B cell (primary cell): ENCODE data around the gene TMEM203. TPM values are rescaled to one million over a fixed set of nuclear protein-coding genes. Genes with fewer than 3 reads are reported as not detected.

ENCODE experiments used
- ATAC-seq: fragments of 200-7000 bp; cut with Tn5 transposase; one replicate; pipeline ENCODE4 v1.10.0; 2021; ENCODE audit warnings: low read depth, mild to moderate bottlenecking, moderate number of reproducible peaks, moderate library complexity
- CTCF ChIA-PET: fragments of 350-600 bp; sonication (Branson Sonifier 250); formaldehyde crosslinking; loops from one replicate; lab custom pipeline; 2021; ENCODE audit warnings: antibody characterized with exemption, inconsistent platforms; lab: Charles Lee
- POLR2A ChIA-PET: fragments of 350-600 bp; sonication (Branson Sonifier 250); formaldehyde crosslinking; loops from one replicate; lab custom pipeline; 2021; ENCODE audit warnings: antibody characterized with exemption; lab: Charles Lee
- DNase-seq: peaks from one replicate; pipeline ENCODE4 v3.0.0; 2013
- H2AFZ ChIP-seq: 2 replicates; pipeline ENCODE4 v1.6.1; 2012; ENCODE audit warnings: mild to moderate bottlenecking, low read depth, low read length; ENCODE audit not compliant: insufficient read depth, poor library complexity, severe bottlenecking
- H3K27ac ChIP-seq, 2 donors: 1 replicate in 1 of 2; 2 replicates in 1 of 2; pipeline ENCODE4 v1.5.1; 2012 to 2013; ENCODE audit warnings: low read length in 2 of 2, mild to moderate bottlenecking in 2 of 2, moderate library complexity in 1 of 2
- H3K27me3 ChIP-seq, 4 experiments: fragments of 200-600 bp in 1 of 4; sonication (generic) in 1 of 4; replicated peaks in 1 of 4; 1 replicate in 2 of 4; 2 replicates in 2 of 4; pipeline versions ENCODE4 v1.6.1 to v1.7.0; 2013 to 2016; ENCODE audit warnings: low read length in 3 of 4, mild to moderate bottlenecking in 2 of 4, mixed read lengths in 1 of 4, moderate library complexity in 1 of 4; ENCODE audit not compliant: insufficient read depth in 4 of 4, control insufficient read depth in 3 of 4; ENCODE audit errors: control extremely low read depth in 1 of 4
- H3K36me3 ChIP-seq, 2 experiments: replicated peaks in 1 of 2; 1 replicate in 1 of 2; 2 replicates in 1 of 2; pipeline versions ENCODE4 v1.6.1 to v1.7.1; 2013; ENCODE audit warnings: low read length in 1 of 2; ENCODE audit not compliant: insufficient read depth in 2 of 2, control insufficient read depth in 1 of 2; ENCODE audit errors: control extremely low read depth in 1 of 2, extremely low read depth in 1 of 2
- H3K4me1 ChIP-seq, 2 donors: fragments of 200-600 bp in 1 of 2; sonication (generic) in 1 of 2; 1 replicate in 1 of 2; 2 replicates in 1 of 2; pipeline versions ENCODE4 v1.5.1 to v1.6.1; 2013 to 2017; ENCODE audit warnings: low read length in 2 of 2; ENCODE audit not compliant: control insufficient read depth in 2 of 2, insufficient read depth in 2 of 2
- H3K4me2 ChIP-seq: replicated peaks from 2 replicates; pipeline ENCODE3; 2012; ENCODE audit warnings: mild to moderate bottlenecking, low read depth, low read length; ENCODE audit not compliant: poor library complexity, severe bottlenecking
- H3K4me3 ChIP-seq, 5 experiments: fragments of 200-600 bp in 1 of 5; sonication (generic) in 1 of 5; 1 replicate in 3 of 5; 2 replicates in 2 of 5; pipeline versions ENCODE4 v1.5.1 to v1.7.0; 2011 to 2016; ENCODE audit warnings: low read length in 4 of 5, mild to moderate bottlenecking in 4 of 5, low read depth in 2 of 5, control low read depth in 1 of 5, moderate library complexity in 1 of 5; ENCODE audit not compliant: insufficient read depth in 1 of 5; ENCODE audit errors: control extremely low read depth in 1 of 5, extremely low read depth in 1 of 5
- H3K79me2 ChIP-seq: fragments of 200-600 bp; sonication (generic); one replicate; pipeline ENCODE4 v1.6.0; 2016; ENCODE audit warnings: low read length; ENCODE audit not compliant: control insufficient read depth, insufficient read depth
- H3K9ac ChIP-seq: fragments of 200-600 bp; sonication (generic); 2 replicates; pipeline ENCODE4 v1.6.1; 2017; ENCODE audit warnings: mild to moderate bottlenecking, low read length, moderate library complexity
- H3K9me3 ChIP-seq, 3 donors: one replicate each; pipeline versions ENCODE4 v1.6.1 to v1.7.1; 2013; ENCODE audit warnings: low read length in 2 of 3; ENCODE audit not compliant: control insufficient read depth in 2 of 3, insufficient read depth in 1 of 3; ENCODE audit errors: control extremely low read depth in 1 of 3
- H4K20me1 ChIP-seq: 2 replicates; pipeline ENCODE4 v1.6.0; 2012; ENCODE audit warnings: mild to moderate bottlenecking, low read length; ENCODE audit not compliant: insufficient read depth, control insufficient read depth, poor library complexity, severe bottlenecking
- H3K27ac Mint-ChIP-seq: one replicate; pipeline ENCODE4 v1.8.0; 2021; ENCODE audit warnings: mixed read lengths
- H3K27me3 Mint-ChIP-seq: one replicate; pipeline ENCODE4 v1.8.0; 2021; ENCODE audit warnings: mixed read lengths
- H3K4me1 Mint-ChIP-seq: one replicate; pipeline ENCODE4 v1.8.0; 2021; ENCODE audit warnings: mixed read lengths
- H3K4me3 Mint-ChIP-seq: one replicate; pipeline ENCODE4 v1.8.0; 2021; ENCODE audit warnings: mixed read lengths
- H3K9me3 Mint-ChIP-seq: one replicate; pipeline ENCODE4 v1.8.0; 2022; ENCODE audit warnings: mixed read lengths; ENCODE audit not compliant: insufficient read depth
- EZH2 ChIP-seq: IDR thresholded peaks from 2 replicates; pipeline ENCODE4 v1.6.1; 2012; ENCODE audit warnings: borderline replicate concordance, low read depth, mild to moderate bottlenecking, moderate library complexity, low read length; ENCODE audit not compliant: insufficient read depth, poor library complexity, severe bottlenecking
- WGBS: methylation state at CpG from one replicate; pipeline ENCODE4 v1.1.5; 2013; ENCODE audit warnings: missing lambda C conversion rate; ENCODE audit not compliant: insufficient coverage; 5-methylcytosine and 5-hydroxymethylcytosine counted together
- intact Hi-C: fragments of 100-400 bp; cut with micrococcal nuclease; formaldehyde crosslinking; loops from one replicate; pipeline ENCODE4 v1.10.0; 2022
- polyA plus RNA-seq: library from polyadenylated mRNA; depleted of rRNA; stranded (reverse); fragments of >200 nt; gene quantifications from 2 replicates; pipeline ENCODE4 v1.2.3, GENCODE V29; 2012
- total RNA-seq, 2 donors: library from RNA; stranded (reverse); fragments of 120-200 nt in 1 of 2; gene quantifications; 1 replicate in 1 of 2; 2 replicates in 1 of 2; pipeline versions ENCODE4 v1.2.3 to v1.2.4, GENCODE V29; 2013 to 2022
- TF ChIP-seq, protein P1 (sequence below): fragments of 200-600 bp; IDR thresholded peaks from one replicate; pipeline ENCODE4 v1.8.0; 2022; ENCODE audit warnings: antibody characterized with exemption, mild to moderate bottlenecking

The TMEM203 gene
- total and polyA plus RNA-seq, 2 donors (not counting 1 experiment from before 2014, with no cell fraction given), result 20.6 to 35.7 TPM

- Histone ChIP-seq H3K79me2 (peaks cover 36% of the 10 kb centered on the region), H3K27me3 (no peaks in the 10 kb centered on the region), H3K4me3 (no peak overlapping the region), H2AFZ (no peak overlapping the region), H3K4me1 (peaks cover 16 to 19% of the 10 kb centered on the region in 2 donors), H3K4me2 (no peak overlapping the region), H3K36me3 (peaks cover 0 to 72% of the 10 kb centered on the region in 2 experiments), H3K9me3 (no peaks in the 10 kb centered on the region), H3K27ac (no peak overlapping the region), H3K9ac (no peak overlapping the region), H4K20me1 (peaks cover 56% of the 10 kb centered on the region)
- intact Hi-C loops, result no loop called here
- ChIA-PET CTCF (no interaction called here), POLR2A (no interaction called here)
- TF ChIP-seq, protein P1, sequence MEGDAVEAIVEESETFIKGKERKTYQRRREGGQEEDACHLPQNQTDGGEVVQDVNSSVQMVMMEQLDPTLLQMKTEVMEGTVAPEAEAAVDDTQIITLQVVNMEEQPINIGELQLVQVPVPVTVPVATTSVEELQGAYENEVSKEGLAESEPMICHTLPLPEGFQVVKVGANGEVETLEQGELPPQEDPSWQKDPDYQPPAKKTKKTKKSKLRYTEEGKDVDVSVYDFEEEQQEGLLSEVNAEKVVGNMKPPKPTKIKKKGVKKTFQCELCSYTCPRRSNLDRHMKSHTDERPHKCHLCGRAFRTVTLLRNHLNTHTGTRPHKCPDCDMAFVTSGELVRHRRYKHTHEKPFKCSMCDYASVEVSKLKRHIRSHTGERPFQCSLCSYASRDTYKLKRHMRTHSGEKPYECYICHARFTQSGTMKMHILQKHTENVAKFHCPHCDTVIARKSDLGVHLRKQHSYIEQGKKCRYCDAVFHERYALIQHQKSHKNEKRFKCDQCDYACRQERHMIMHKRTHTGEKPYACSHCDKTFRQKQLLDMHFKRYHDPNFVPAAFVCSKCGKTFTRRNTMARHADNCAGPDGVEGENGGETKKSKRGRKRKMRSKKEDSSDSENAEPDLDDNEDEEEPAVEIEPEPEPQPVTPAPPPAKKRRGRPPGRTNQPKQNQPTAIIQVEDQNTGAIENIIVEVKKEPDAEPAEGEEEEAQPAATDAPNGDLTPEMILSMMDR, result no peak
- TF ChIP-seq EZH2, result no peak
- H3K4me1 Mint-ChIP-seq, result peaks cover 17% of the 10 kb centered on the region
- H3K27ac Mint-ChIP-seq, result no peak overlapping the region
- no peak overlapping the region for H3K4me3 Mint-ChIP-seq
- 97% methylated on average over 17 of the region's 17 CpGs for whole genome bisulfite sequencing
- no peaks in the 10 kb centered on the region for H3K9me3 Mint-ChIP-seq
- H3K27me3 Mint-ChIP-seq, result no peaks in the 10 kb centered on the region
- DNase-seq (no peak), ATAC-seq (no peak)
Observed at GRCh38 chr9:137182836-137183235, 22.6 kb downstream of the TMEM203 start.

- peaks cover 25% of the 10 kb centered on the region for H3K79me2 ChIP-seq
- CTCF ChIA-PET, result interaction anchor here (1.2 kb wide), 1 partner anchor 120 kb away, joined by 3 read pairs; the partner anchor contains the start of gene NRARP
- no peak overlapping the region for H3K4me2 ChIP-seq
- Mint-ChIP-seq H3K4me1 (peaks cover 6% of the 10 kb centered on the region), H3K9me3 (no peaks in the 10 kb centered on the region), H3K4me3 (no peak overlapping the region), H3K27me3 (no peaks in the 10 kb centered on the region), H3K27ac (no peak overlapping the region)
- 97% methylated on average over 21 of the region's 22 CpGs for WGBS
- no peaks in the 10 kb centered on the region for H3K27me3 ChIP-seq
- H3K9ac ChIP-seq, result no peak overlapping the region
- no peak for ATAC-seq
- POLR2A ChIA-PET, result no interaction called here
- peaks cover 56% of the 10 kb centered on the region for H4K20me1 ChIP-seq
- H3K36me3 ChIP-seq, result peaks cover 0 to 74% of the 10 kb centered on the region in 2 experiments
- no peak for DNase-seq
- H3K9me3 ChIP-seq, result no peaks in the 10 kb centered on the region
- H2AFZ ChIP-seq, result no peak overlapping the region
- H3K4me1 ChIP-seq, result peaks cover 4 to 8% of the 10 kb centered on the region in 2 donors
- TF ChIP-seq, protein P1, result no peak
- H3K4me3 ChIP-seq, result no peak overlapping the region
- intact Hi-C loops, result no loop called here
- no peak overlapping the region for H3K27ac ChIP-seq
Observed at GRCh38 chr9:137181680-137182079, 23.8 kb downstream of the TMEM203 start.
